GM12801 (cell line): ENCODE data around the gene MAPK12.

ENCODE experiments used
- CTCF ChIP-seq: IDR thresholded peaks from one replicate; pipeline ENCODE4 v1.5.1; 2011; ENCODE audit warnings: control low read depth; ENCODE audit not compliant: insufficient read length; ENCODE audit errors: extremely low read depth

MAPK12 gene

GRCh38 chr22:50248196-50249081, 13.0 kb downstream of the MAPK12 start:
- TF ChIP-seq CTCF, result no peak

- no peak for TF ChIP-seq CTCF
Observed at GRCh38 chr22:50247748-50248147, 13.7 kb downstream of the MAPK12 start.

GRCh38 chr22:50246242-50247175, 15.0 kb downstream of the MAPK12 start:
- TF ChIP-seq CTCF, result no peak

GRCh38 chr22:50245214-50246072, 16.0 kb downstream of the MAPK12 start:
- no peak for TF ChIP-seq CTCF

GRCh38 chr22:50244420-50245213, 16.9 kb downstream of the MAPK12 start, which contains the start of gene TUBGCP6:
Gene TUBGCP6 (minus strand): TSS chr22:50245023. CDS start chr22:50244459, 564 bp downstream.
- no peak for TF ChIP-seq CTCF

GRCh38 chr22:50243685-50244419, 17.6 kb downstream of the MAPK12 start:
- TF ChIP-seq CTCF, result no peak
